ENCODE data around the gene IQCH. TPM values are rescaled to one million over a fixed set of nuclear protein-coding genes. Genes with fewer than 3 reads are reported as not detected.
"Not testable (repeated sequence)": the region's sequence is repeated elsewhere in the genome, so short reads cannot be mapped to it uniquely, and the experiment has no call there.

Gene IQCH
- total RNA-seq, 1 donor from 2014 or later = 0.51 TPM

DNA sequence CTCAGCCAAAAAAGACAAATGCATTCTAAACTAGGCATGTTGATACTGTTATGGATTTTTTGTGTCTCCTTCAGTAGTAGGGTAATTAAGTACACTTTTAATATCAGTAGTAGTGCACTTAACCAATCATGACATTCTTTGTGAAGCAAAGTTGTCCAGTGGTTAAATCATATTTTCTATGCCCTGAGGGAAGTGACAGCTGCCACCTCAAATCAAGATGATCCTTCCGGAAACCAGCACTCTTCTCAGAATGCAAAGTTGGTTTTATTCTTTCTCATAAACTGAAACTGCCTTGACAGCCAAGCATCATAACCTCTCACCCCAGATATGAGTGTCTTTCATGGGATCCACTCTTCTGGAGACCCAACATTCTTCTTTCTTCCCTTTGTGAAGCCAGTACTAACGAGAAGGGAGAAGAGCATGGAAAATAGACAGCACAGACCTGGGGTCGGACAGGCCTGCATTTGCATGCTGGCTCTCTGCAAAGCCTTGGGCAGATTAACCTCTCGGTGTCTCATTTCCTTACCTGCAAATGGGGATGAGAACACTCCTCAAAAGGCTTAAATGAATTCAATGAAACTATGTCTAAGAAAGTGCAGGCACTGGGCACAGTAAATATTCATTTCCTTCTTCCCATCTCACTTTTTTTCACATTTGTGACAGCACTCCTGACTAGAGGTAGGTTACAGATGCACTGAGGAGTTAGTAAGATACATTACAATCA lies 13.3 kb upstream of the IQCH start:
- ATAC-seq (no peak), DNase-seq (ENCODE audit: missing footprints) (no peak)
- intact Hi-C loops (cut with DNase I) = no loop called here

- no peak for DNase-seq (ENCODE audit: missing footprints)
- no peak for ATAC-seq
- intact Hi-C loops (cut with DNase I) = no loop called here
Observed at GRCh38 chr15:67242708-67243111, 11.9 kb upstream of the IQCH start.

- DNase-seq (ENCODE audit: missing footprints) = no peak
- ATAC-seq = no peak
- intact Hi-C loops (cut with DNase I) = no loop called here
Observed at GRCh38 chr15:67244971-67245478, 9.6 kb upstream of the IQCH start.

DNA sequence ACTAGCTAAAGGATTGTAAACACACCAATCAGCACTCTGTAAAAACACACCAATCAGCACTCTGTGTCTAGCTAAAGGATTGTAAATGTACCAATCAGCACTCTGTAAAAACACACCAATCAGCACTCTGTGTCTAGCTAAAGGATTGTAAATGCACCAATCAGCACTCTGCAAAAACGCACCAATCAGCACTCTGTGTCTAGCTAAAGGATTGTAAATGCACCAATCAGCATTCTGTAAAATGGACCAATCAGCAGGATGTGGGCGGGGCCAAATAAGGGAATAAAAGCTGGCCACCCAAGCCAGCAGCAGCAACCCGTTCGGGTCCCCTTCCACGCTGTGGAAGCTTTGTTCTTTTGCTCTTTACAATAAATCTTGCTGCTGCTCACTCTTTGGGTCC lies 8.0 kb upstream of the IQCH start:
- intact Hi-C loops (cut with DNase I); ATAC-seq; DNase-seq (ENCODE audit: missing footprints): not testable (repeated sequence)

GRCh38 chr15:67248011-67248505 lies 6.5 kb upstream of the IQCH start:
- intact Hi-C loops (cut with DNase I) = no loop called here

DNA sequence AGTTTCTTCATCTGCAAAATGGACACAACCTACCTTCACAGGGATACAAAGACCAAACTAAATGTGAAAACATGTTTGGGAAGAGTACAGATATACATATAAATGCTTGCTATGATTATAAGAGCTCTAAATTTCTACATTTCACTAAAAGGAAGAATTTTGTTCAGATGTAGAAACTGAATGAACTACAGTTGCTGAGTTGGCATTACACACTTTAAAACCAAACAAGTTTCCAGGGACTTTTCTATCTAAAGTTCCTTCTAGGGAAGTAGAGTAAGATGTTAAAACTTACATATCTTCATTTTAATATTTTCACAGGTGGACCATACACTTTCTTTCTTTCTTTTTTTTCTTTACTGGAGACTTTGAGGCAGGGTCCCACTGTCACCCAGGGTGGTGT lies 4.8 kb upstream of the IQCH start:
- DNase-seq (ENCODE audit: missing footprints) (no peak), ATAC-seq (no peak)
- intact Hi-C loops (cut with DNase I) = loop anchor here (5.0 kb wide), 1 partner anchor 58 kb away; no protein-coding TSS in a partner anchor

More at GRCh38 chr15:67248011-67248505, 6.5 kb upstream of the IQCH start:
- ATAC-seq = no peak
- no peak for DNase-seq (ENCODE audit: missing footprints)

DNA sequence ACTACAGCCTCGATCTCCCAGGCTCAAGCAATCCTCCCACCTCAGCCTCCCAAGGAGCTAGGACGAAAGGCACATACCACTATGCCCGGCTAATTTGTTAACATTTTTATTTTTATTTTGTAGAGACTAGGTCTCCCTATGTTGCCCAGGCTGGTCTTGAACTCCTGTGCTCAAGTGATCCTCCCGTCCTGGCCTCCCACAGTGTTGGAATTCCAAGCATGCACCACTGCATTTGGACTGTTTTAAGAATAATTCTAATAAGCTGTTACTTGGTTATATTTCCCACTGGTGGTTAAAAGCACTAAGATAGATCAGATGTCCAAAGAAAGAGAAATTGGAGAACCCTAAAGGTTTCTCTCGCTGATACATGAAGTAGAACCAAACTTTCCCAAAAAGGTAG lies 3.3 kb upstream of the IQCH start:
- intact Hi-C loops (cut with DNase I) = loop anchor here (5.0 kb wide), 1 partner anchor 59 kb away; no protein-coding TSS in a partner anchor
- no peak for DNase-seq (ENCODE audit: missing footprints)
- no peak for ATAC-seq

GRCh38 chr15:67253101-67253500 lies 1.5 kb upstream of the IQCH start:
- intact Hi-C loops (cut with DNase I) = loop anchor here (5.0 kb wide), 1 partner anchor 61 kb away; no protein-coding TSS in a partner anchor
- DNase-seq (ENCODE audit: missing footprints) (no peak), ATAC-seq (no peak)

- intact Hi-C loops (cut with DNase I) = loop anchor here (1.0 to 5.0 kb wide), 2 partner anchors 61 to 188 kb away; partner anchors contain the start of gene SMAD3
- no peak for ATAC-seq
- no peak for DNase-seq (ENCODE audit: missing footprints)
Observed at GRCh38 chr15:67253549-67254237, 893 bp upstream of the IQCH start.

- DNase-seq (ENCODE audit: missing footprints) (no peak), ATAC-seq (no peak)
- intact Hi-C loops (cut with DNase I) = no loop called here
Observed at GRCh38 chr15:67256051-67256450, 1.5 kb downstream of the IQCH start.

DNA sequence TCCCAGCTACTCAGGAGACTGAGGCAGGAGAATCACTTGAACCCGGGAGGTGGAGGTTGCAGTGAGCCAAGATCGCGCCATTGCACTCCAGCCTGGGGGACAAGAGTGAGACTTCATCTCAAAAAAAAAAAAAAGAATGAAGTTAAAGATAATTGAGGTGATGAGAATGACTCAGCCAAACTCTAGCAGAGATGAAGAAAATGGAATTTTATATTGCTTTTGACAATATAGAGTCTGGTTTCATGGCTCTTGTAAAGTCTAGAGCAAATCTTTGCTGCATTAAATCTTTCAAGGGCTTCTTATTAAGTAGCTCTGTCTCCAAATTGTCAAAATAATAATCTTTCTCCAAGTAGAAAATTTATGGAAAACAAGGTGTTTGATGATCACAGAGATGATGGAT lies 3.8 kb downstream of the IQCH start:
- DNase-seq (ENCODE audit: missing footprints); intact Hi-C loops (cut with DNase I): not testable (repeated sequence)

GRCh38 chr15:67259379-67259778 lies 4.8 kb downstream of the IQCH start:
- ATAC-seq (no peak), DNase-seq (ENCODE audit: missing footprints) (no peak)
- intact Hi-C loops (cut with DNase I) = no loop called here

More for the DNA sequence above, 3.8 kb downstream of the IQCH start:
- ATAC-seq = not testable (repeated sequence)

GRCh38 chr15:67259806-67260205 lies 5.2 kb downstream of the IQCH start:
- intact Hi-C loops (cut with DNase I) = no loop called here
- DNase-seq (ENCODE audit: missing footprints) (no peak), ATAC-seq (no peak)

DNA sequence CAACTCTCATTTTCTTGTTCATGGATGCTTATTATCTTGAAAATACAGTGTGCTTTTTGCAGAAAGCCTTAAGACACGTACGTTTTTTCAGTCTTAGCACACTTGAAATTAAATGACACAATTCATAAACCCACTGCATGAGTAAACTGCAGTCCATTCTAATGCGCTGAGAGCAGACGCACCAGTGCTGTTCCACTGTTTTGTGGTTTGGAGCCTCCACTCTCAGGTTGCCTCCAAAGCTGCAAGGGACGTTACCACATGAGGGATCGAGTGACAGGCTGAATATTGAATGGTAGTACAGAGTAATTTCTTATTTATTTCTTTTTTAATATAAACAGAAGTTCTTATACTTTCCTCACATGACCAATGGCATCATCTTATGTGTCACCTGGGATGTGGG lies 12.3 kb downstream of the IQCH start:
- no peak for DNase-seq (ENCODE audit: missing footprints)
- no peak for ATAC-seq
- intact Hi-C loops (cut with DNase I) = no loop called here

- DNase-seq (ENCODE audit: missing footprints) (no peak), ATAC-seq (no peak)
- intact Hi-C loops (cut with DNase I) = no loop called here
Observed at GRCh38 chr15:67267440-67267839, 12.9 kb downstream of the IQCH start.

- DNase-seq (ENCODE audit: missing footprints) (no peak), ATAC-seq (no peak)
- intact Hi-C loops (cut with DNase I) = no loop called here
Observed at GRCh38 chr15:67267951-67268941, 13.7 kb downstream of the IQCH start.

- DNase-seq (ENCODE audit: missing footprints) = no peak
- ATAC-seq = no peak
- intact Hi-C loops (cut with DNase I) = no loop called here
Observed at GRCh38 chr15:67274236-67274635, 19.6 kb downstream of the IQCH start.

GRCh38 chr15:67276666-67277065 lies 22.1 kb downstream of the IQCH start:
- intact Hi-C loops (cut with DNase I) = no loop called here

GRCh38 chr15:67280217-67280616 lies 25.6 kb downstream of the IQCH start:
- intact Hi-C loops (cut with DNase I) = no loop called here
- DNase-seq (ENCODE audit: missing footprints) = no peak
- no peak for ATAC-seq

More at GRCh38 chr15:67276666-67277065, 22.1 kb downstream of the IQCH start:
- ATAC-seq (no peak), DNase-seq (ENCODE audit: missing footprints) (no peak)

All from Right ventricle myocardium inferior (tissue), 1 donor.